ENCODE data around the gene OR5K1.

Gene OR5K1

GRCh38 chr3:98462901-98463300 lies at the start of gene OR5K1:
TSS of gene OR5K1 (plus strand) at chr3:98463201. CDS start at chr3:98469577, 6,376 bp downstream.
- no peak for DNase-seq (ENCODE audit: low read depth in 2 of 2)

GRCh38 chr3:98432575-98432974 lies 30.4 kb upstream of the OR5K1 start:
- DNase-seq (ENCODE audit: low read depth in 2 of 2), result no peak

GRCh38 chr3:98433764-98434163 lies 29.2 kb upstream of the OR5K1 start:
- no peak for DNase-seq (ENCODE audit: low read depth in 2 of 2)

- no peak for DNase-seq (ENCODE audit: low read depth in 2 of 2)
Measured at GRCh38 chr3:98434412-98434811, 28.6 kb upstream of the OR5K1 start.

GRCh38 chr3:98440283-98440682 lies 22.7 kb upstream of the OR5K1 start:
- no peak for DNase-seq (ENCODE audit: low read depth in 2 of 2)

DNA sequence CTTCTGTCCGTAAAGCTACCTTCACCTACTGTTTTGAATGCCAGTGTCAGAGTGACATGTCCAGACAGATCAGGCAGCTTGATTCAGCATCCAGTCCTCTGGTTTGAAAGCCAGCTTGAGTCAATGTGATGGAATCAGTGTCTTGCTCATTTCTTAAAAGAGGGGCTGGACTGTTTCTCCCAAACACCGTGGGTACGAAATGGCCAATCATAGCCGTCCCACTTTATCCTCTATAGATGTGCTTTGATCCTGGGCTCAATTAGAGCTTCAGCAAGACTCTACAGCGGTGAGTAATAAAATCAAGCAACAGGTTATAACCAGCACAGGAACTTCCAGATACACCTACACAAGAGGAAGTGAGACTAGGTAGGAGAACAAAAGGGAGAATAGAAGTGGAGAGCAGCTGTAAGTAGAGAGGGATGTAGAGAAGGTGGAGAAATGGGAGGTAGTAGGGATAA lies 17.0 kb upstream of the OR5K1 start:
- DNase-seq (ENCODE audit: low read depth in 2 of 2), result no peak

DNA sequence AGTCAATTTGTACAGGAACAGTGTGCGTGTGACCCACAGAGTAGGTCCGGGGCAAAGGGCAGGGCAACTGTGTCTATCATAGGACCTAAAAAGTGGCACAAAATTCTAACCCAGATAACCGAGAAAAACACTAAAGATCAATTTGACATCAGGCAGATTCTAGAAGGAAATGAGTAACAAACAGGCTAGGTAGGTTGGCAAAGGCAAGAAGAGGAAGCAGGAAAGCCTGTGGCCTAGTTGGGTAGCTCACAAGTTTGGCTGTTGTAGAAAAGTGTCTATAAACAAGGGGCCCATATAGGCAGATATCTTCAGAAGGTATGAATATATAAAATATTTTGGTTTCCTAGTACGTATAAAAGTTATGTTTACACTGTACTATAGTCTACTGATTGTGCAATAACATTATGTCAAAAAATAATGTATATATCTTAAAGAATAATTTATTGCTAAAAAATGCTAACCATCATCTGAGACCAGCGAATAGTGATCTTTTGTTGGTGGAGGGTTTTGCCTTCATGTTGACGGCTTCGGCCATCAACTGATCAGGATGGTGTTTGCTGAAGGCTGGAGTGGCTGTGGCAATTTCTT lies 13.3 kb upstream of the OR5K1 start:
- no peak for DNase-seq (ENCODE audit: low read depth in 2 of 2)

- DNase-seq (ENCODE audit: low read depth in 2 of 2), result no peak
Measured at GRCh38 chr3:98450372-98450771, 12.6 kb upstream of the OR5K1 start.

- no peak for DNase-seq (ENCODE audit: low read depth in 2 of 2)
Measured at GRCh38 chr3:98453827-98454226, 9.2 kb upstream of the OR5K1 start.

DNA sequence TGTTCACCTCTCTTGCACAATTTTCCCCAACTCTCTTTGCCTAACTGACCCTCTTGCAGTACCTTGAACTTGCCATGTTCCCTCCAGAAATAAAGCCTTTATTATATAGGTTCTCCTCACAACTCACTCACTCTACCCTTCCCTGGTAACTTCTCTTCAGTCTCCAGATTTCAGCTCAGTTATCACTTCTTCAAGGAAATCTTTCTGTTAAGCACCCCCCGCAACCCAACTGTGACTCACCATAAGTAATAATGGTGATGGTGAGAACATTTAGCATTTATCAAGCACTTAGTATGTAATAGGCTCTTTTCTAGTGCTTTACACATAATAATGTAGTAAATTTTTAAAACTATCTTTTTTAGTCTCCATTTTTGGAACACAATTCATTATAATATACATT lies 8.1 kb upstream of the OR5K1 start:
- no peak for DNase-seq (ENCODE audit: low read depth in 2 of 2)

- DNase-seq (ENCODE audit: low read depth in 2 of 2), result no peak
Measured at GRCh38 chr3:98457543-98457942, 5.5 kb upstream of the OR5K1 start.

DNA sequence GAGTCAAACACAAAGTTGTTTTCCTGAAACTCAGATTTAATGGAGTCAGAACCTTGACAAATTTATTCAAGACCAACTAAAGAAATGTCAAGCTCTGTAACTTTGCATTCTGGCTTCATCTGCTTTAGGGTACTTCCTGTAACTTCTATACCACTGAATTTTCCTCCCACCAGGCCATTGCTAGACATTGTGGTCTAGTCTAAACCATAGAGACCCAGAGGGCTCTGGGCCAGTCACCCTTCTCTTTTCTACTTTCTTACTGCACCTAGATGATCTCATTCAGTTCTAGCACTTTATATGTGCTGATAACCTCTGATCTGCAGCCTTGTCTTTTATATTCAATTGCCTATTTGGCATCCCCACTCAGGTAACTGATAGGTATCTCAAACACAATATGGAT lies 2.8 kb upstream of the OR5K1 start:
- DNase-seq (ENCODE audit: low read depth in 2 of 2), result no peak

- DNase-seq (ENCODE audit: low read depth in 2 of 2), result no peak
Measured at GRCh38 chr3:98482717-98483482, 19.9 kb downstream of the OR5K1 start.

GRCh38 chr3:98483626-98484025 lies 20.6 kb downstream of the OR5K1 start:
- no peak for DNase-seq (ENCODE audit: low read depth in 2 of 2)

DNA sequence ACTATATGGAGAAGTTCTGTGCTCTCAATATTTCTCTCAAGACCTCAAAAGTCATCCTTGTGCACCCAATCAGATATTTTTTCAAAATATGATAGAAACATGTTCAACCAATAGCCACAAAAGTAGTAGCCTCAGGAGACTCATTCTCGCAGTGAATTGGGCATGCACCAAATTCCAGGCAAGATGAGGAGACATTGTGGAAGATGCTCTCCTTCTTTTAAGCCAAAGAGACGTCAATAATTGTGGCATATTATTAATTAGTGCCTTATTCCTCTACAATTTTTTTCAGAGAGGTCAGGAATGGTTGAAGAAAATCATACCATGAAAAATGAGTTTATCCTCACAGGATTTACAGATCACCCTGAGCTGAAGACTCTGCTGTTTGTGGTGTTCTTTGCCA lies 34.4 kb downstream of the OR5K1 start, which contains the start of gene OR5K2:
Gene OR5K2, plus strand, starts transcription at position 301 of the 400 bp plus-strand sequence. Its CDS starts 0 bp downstream, at position 301.
- no peak for DNase-seq (ENCODE audit: low read depth in 2 of 2)

- DNase-seq (ENCODE audit: low read depth in 2 of 2), result no peak
Measured at GRCh38 chr3:98500019-98500418, 37.0 kb downstream of the OR5K1 start.

- no peak for DNase-seq (ENCODE audit: low read depth in 2 of 2)
Measured at GRCh38 chr3:98501270-98501669, 38.3 kb downstream of the OR5K1 start.

- DNase-seq (ENCODE audit: low read depth in 2 of 2), result no peak
Measured at GRCh38 chr3:98501863-98502576, 39.0 kb downstream of the OR5K1 start.

- DNase-seq (ENCODE audit: low read depth in 2 of 2), result no peak
Measured at GRCh38 chr3:98504539-98504938, 41.5 kb downstream of the OR5K1 start.

DNA sequence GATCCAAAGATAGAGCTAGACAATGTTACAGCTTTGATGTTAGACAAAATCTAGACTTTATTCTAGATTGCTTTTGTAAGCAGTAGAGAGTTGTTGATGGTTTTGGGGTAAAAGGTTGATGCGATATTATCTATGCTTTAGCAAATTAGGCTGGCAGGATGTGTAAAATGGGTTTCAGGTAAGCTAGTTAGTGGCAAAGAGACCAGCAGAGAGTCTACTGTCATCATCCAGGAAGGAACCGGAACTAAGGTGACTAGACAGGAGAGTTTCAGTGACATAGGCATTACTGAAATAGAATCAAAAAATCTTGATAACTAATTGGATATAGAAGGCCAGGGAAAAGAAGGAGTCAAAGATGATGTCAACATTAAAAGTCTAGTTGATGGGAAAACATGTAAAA lies 45.6 kb downstream of the OR5K1 start:
- no peak for DNase-seq (ENCODE audit: low read depth in 2 of 2)

DNA sequence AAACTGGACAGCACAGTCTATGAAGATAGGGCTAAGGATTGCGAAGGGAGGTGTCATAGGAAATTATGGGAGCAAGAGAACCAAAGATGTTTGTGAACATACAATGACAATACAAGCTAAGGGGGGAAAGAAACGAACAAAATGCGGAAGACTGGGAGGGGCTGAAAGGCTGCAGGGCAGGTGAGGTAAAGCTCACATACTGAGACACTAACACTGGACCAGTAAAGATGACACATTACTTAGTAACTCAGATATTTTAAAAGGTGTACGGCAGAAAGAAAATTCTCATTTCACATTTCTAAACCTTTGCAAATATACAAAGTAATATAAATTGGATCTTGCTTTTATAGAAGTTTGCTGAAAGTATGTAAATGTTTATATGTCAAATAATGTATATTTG lies 49.6 kb downstream of the OR5K1 start:
- DNase-seq (ENCODE audit: low read depth in 2 of 2), result no peak

- DNase-seq (ENCODE audit: low read depth in 2 of 2), result no peak
Measured at GRCh38 chr3:98513091-98513511, 50.1 kb downstream of the OR5K1 start.

DNA sequence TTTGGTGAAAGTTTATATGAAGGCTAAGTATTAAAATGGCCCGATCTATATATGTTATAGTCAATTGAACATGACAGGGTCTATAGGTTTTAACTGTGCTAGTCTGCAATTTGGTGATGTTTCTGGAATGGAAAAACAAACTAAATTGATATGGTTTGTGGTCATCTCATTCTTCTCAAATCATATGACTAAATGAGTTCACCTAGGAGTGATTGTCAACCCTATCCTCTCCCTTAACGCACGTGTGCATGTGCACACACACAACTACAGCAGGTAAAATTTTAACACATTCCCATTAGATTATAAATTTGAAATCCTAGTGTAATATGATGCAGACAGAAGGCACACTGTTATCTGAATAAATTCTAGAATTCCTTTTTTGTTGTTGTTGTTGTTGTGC lies 50.7 kb downstream of the OR5K1 start:
- DNase-seq (ENCODE audit: low read depth in 2 of 2), result no peak

Measured in stimulated activated CD8-positive, alpha-beta memory T cell treated with anti-CD3 and anti-CD28 coated beads, Interleukin-7, amount 100 ng/mL, for 4 hours (primary cell).